ENCODE data around the gene PTPRA.

GRCh38 chr20:3010985-3011723, 137.9 kb downstream of the PTPRA start:
- TF ChIP-seq POLR2A (IDR thresholded peaks at IDR 0.05; ENCODE audit: low read depth, low read length) (no peak), TAF1 (IDR thresholded peaks at IDR 0.05; ENCODE audit: low read depth, low read length) (no peak)

Measured in GM12891 (cell line).